ENCODE measurements around the gene DSCAM. TPM values are rescaled to one million over a fixed set of nuclear protein-coding genes. Genes with fewer than 3 reads are reported as not detected.

The DSCAM gene
- total RNA-seq, 4 donors from 2014 or later = 0.17 TPM; not detected in 3

DNA sequence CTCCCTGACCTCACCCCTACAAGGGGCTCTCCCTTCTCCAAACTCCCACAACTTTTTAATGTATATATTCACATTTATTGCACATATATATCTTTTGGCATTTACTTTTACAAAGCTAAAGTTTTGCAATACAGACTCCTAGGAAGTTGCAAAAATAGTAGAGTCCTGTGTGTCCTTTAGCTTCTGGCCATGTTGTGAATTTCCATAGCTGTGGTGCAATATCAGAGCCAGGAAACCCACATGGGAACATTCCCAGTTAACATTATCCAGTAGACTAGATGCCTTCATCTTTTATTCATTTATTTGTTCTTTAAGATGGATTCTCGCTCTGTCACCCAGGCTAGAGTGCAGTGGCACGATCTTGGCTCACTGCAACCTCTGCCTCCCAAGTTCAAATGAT, 636.7 kb downstream of the DSCAM start:
- TF ChIP-seq, protein P1, sequence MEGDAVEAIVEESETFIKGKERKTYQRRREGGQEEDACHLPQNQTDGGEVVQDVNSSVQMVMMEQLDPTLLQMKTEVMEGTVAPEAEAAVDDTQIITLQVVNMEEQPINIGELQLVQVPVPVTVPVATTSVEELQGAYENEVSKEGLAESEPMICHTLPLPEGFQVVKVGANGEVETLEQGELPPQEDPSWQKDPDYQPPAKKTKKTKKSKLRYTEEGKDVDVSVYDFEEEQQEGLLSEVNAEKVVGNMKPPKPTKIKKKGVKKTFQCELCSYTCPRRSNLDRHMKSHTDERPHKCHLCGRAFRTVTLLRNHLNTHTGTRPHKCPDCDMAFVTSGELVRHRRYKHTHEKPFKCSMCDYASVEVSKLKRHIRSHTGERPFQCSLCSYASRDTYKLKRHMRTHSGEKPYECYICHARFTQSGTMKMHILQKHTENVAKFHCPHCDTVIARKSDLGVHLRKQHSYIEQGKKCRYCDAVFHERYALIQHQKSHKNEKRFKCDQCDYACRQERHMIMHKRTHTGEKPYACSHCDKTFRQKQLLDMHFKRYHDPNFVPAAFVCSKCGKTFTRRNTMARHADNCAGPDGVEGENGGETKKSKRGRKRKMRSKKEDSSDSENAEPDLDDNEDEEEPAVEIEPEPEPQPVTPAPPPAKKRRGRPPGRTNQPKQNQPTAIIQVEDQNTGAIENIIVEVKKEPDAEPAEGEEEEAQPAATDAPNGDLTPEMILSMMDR (IDR thresholded peaks at IDR 0.05; ENCODE audit: low read depth) = no peak

DNA sequence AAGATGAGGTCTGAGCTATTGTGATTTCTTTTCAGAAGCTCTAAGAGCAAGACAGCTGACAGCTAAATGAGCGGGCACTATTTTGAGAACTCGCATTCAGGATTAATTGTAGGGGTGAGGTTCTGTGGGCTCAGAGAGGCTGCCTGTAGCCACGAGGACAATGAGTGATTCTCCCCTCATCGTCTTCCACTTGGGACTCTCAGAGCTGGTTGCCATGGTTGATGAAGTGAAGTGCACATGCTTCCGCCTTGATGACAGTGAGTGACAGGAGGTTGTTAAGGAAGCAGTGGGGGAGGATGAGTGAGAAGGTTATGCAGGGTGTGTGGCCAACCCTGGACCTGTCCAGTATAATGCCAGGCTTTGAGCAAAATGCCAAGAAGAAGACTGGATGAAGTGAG, 638.0 kb downstream of the DSCAM start:
- TF ChIP-seq, protein P1 (IDR thresholded peaks at IDR 0.05; ENCODE audit: low read depth) = no peak

DNA sequence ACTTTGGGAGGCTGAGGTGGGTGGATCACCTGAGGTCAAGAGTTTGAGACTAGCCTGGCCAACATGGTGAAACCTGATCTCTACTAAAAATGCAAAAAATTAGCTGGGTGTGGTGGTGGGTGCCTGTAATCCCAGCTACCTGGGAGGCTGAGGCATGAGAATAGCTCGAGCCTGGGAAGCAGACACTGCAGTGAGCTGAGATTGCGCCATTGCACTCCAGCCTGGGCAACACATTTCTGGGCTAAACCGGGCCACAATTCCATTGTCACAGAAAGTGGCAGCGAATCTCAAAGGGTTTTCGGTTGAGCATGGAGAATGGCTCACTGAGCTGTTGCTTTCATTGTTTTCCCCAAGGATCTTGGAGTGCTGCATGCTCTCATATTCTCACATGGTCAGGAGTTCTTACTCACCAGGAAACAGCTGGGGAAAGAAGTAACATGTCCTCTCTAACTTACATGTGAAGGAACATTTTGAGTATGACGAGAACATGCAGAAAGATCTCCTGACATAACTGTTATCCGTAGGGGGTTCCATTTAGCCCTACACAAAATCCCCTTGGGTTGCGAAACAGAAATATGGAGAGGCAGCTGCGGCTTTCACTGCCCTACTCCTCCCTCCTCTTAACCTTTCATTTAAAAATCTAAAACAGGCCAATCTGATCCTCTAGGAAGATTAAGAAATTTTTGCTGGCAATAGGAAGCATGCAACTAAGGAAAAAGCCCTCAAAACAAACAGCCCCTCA, 638.6 kb downstream of the DSCAM start:
- TF ChIP-seq, protein P1 (IDR thresholded peaks at IDR 0.05; ENCODE audit: low read depth) = no peak

DNA sequence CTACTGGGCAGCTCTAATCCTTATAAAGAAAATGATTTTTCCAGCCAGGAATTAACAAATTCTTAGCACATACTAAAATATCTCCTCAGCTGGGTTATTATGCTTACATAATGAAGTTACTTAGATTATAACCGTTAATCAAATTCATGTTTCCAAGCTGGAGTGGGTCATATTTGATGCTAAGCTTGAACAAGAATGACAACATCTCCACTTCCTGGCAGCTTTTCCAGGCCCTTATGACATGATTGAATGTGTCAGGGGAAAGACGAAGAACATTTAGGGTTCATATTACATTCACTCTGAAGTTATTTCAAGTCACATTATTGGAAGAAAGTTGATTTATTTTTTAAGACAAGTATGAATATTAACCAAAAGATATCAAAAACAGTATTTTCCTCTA, 646.0 kb downstream of the DSCAM start:
- TF ChIP-seq, protein P1 (IDR thresholded peaks at IDR 0.05; ENCODE audit: low read depth) = no peak

DNA sequence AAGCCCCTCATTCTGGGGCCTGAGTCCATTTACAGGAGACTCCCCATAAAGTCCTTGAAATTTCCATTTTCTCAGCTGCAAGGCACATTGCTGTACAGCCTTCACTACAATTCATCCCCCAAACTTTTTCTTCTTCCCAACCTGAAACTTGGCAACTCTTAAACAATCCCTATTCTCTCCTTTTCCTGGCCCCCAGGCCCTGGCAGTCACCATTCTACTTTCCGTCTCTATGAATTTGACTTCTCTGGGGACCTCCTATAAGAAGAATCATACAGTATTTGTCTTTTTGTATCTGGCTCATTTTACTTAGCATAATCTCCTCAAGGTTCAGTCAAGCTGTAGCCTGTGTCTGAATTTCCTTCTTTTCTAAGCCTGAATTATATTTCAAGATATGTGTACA, 646.8 kb downstream of the DSCAM start:
- TF ChIP-seq, protein P1 (IDR thresholded peaks at IDR 0.05; ENCODE audit: low read depth) = no peak

DNA sequence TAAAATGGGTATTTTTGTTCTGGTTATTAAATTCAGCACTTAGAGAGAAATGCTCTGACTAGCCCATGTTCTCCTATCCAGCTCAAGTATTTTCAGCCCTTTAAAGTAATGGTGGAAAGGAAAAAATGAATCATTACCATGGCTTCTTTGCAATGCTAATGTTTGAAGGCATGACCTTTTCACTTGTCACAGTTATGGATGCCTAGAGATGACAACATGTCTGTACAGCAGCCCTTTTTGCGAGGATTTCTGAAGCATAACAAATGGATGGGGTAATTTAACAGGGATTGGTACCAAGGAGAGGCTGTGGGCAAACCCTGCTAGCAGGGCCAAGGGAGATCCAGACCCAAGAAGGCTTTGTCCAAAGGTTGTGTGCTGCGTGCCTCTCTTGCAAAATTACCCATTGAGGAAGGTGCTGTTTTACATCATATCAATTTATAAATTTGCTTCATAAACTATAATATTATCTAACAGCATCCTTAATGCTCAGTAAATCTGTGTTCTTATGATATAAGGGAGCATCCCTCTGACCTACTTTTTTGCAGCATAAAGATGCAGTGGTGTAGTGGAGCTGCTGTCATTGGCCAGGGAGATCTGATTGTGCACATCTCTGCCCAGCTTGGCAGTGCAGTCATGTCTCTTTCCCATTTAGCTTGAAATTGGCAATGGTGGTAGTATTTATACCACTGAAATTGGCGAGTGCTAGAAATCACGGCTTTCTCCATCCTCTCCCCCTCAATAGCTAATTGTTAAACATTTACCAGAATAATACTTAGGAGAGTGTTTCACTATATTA, 652.6 kb downstream of the DSCAM start:
- TF ChIP-seq, protein P1 (IDR thresholded peaks at IDR 0.05; ENCODE audit: low read depth) = no peak

DNA sequence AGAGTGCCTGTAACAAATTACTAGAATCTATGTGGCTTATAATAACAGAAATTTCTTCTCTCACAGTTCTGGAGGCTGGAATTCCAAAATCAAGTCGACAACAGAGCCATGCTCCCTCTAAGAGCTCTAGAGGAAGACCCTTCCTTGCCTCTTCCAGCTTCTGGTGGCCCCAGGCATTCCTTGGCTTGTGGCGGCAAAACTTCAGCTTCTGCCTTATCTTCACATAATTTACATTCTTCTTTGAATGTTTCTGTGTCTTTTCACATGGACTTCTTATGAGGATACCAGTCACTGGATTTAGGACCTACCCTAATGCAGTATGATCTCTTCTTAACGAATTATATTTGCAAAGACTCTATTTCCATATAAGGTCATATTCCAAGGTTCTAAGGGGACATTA, 655.3 kb downstream of the DSCAM start:
- TF ChIP-seq, protein P1 (IDR thresholded peaks at IDR 0.05; ENCODE audit: low read depth) = no peak
